ENCODE data around the gene LAMTOR5.
"Not testable (repeated sequence)": the region's sequence is repeated elsewhere in the genome, so short reads cannot be mapped to it uniquely, and the experiment has no call there.

The LAMTOR5 gene

GRCh38 chr1:110426854-110427253 is 19.4 kb upstream of the LAMTOR5 start:
- no peak for DNase-seq (ENCODE audit: low read depth, low spot score)

GRCh38 chr1:110425612-110426152 is 18.2 kb upstream of the LAMTOR5 start:
- DNase-seq (ENCODE audit: low read depth, low spot score): no peak

- no peak for DNase-seq (ENCODE audit: low read depth, low spot score)
Observed at GRCh38 chr1:110424699-110425611, 17.5 kb upstream of the LAMTOR5 start.

- DNase-seq (ENCODE audit: low read depth, low spot score): no peak
Observed at GRCh38 chr1:110420874-110421793, 13.6 kb upstream of the LAMTOR5 start.

GRCh38 chr1:110420023-110420662 is 12.6 kb upstream of the LAMTOR5 start:
- DNase-seq (ENCODE audit: low read depth, low spot score): no peak

DNA sequence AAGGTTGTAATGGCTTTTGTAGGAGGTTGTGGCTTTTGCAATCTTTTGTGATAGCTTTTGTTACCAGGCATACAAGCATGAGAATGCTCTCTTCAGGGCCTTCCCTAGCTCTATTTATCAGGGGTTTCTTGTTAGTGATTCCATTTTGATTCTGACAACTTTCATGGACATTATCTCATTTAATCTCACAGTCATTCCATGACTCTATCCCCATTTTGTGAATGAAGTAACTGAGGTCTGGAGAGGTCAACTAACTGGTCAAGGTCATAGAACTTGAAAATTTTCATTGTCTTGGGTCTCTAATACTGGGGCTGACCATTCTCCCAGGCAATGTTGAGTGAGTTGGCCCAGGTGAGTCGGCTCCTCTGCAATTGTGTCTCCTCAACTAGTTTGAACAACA is 11.2 kb upstream of the LAMTOR5 start:
- no peak for DNase-seq (ENCODE audit: low read depth, low spot score)

DNA sequence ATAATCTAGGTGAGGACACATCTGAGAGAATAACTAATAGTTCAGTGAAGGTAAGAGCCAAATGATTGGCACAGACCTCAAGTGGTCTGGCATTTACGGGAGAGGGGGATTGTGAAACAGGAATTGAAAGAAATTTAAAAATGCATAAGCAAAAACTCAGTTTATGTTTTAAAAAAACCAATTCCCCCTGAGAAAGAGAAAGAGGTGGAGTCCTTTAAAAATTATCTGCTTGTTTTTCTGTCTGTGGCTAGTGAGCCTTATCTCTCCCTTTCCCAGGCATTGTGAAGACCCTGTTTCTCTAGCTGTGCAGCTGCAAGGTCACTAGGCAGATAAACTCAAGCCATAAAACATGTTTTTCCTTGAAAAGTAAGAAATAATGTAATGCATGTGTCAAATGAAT is 5.6 kb upstream of the LAMTOR5 start:
- not testable (repeated sequence) for DNase-seq (ENCODE audit: low read depth, low spot score)

GRCh38 chr1:110412576-110412975 is 5.1 kb upstream of the LAMTOR5 start:
- DNase-seq (ENCODE audit: low read depth, low spot score): peak; percentile 92

- DNase-seq (ENCODE audit: low read depth, low spot score): no peak
Observed at GRCh38 chr1:110411173-110411735, 3.8 kb upstream of the LAMTOR5 start.

GRCh38 chr1:110409316-110409715 is 1.8 kb upstream of the LAMTOR5 start:
- no peak for DNase-seq (ENCODE audit: low read depth, low spot score)

DNA sequence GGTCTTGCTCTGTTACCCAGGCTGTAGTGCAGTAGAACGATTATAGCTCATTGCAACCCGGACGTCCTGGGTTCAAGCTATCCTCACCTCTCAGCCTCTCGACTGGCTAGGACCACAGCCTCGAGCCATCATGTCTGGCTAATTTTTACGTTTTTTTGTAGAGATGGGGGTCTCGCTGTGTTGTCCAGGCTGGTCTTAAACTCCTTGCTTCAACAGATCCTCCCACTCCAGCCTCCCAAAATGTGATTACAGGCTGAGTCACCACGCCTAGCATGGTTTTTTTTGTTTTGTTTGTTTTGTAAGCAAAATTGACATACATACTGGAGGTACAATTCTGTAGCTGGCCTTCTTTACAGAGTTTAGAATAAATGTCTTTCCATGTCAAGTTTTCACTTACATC is 994 bp upstream of the LAMTOR5 start:
- DNase-seq (ENCODE audit: low read depth, low spot score): no peak

DNA sequence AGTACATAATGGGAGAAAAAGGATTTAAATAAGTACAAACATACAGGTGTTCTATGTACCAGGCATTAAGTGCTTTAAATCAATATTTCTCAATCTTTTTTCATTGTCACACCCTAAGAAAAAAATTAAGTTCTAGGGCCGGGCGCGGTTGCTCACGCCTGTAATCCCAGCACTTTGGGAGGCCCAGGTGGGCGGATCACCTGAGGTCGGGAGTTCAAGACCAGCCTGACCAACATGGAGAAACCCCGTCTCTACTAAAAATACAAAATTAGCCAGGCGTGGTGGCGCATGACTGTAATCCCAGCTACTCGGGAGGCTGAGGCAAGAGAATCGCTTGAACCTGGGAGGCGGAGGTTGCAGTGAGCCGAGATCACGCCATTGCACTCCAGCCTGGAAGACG is 1.1 kb downstream of the LAMTOR5 start:
- not testable (repeated sequence) for DNase-seq (ENCODE audit: low read depth, low spot score)

- DNase-seq (ENCODE audit: low read depth, low spot score): no peak
Observed at GRCh38 chr1:110404401-110404800, 3.1 kb downstream of the LAMTOR5 start.

DNA sequence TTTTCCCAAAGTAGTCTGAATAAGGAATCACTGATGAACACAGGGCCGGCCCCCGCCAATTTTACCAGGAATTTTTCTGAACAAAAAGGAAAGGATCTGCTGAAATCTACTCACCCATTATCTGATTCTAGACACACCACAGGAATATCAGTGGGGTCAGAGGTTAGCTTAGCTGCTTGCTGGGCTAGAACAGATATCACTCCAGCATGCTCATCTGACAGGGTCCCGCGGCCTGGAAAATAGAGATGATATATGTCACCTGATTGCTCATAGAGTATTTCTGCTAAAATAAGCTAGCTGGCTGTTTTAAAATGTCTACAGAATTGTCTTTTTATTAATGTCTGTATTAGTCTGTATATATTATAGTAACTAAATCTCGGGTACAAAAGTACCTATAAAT is 3.7 kb downstream of the LAMTOR5 start:
- DNase-seq (ENCODE audit: low read depth, low spot score): no peak

- not testable (repeated sequence) for DNase-seq (ENCODE audit: low read depth, low spot score)
Observed at GRCh38 chr1:110396259-110396958, 11.1 kb downstream of the LAMTOR5 start.

DNA sequence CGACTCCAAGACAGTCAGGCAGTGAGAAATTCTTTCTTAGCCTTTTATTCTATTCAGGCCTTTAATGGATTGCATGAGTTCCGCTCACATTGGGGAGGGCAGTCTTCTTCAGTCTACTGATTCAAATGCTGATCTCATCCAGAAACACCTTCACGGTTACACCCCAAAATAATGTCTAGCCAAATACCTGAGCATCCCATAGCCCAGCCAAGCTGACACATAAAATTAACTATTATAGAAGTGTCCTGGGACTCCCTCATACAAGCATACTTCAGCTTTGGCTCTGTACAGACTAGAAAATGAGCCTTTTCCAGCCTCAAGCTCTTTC is 13.0 kb downstream of the LAMTOR5 start:
- DNase-seq (ENCODE audit: low read depth, low spot score): no peak

DNA sequence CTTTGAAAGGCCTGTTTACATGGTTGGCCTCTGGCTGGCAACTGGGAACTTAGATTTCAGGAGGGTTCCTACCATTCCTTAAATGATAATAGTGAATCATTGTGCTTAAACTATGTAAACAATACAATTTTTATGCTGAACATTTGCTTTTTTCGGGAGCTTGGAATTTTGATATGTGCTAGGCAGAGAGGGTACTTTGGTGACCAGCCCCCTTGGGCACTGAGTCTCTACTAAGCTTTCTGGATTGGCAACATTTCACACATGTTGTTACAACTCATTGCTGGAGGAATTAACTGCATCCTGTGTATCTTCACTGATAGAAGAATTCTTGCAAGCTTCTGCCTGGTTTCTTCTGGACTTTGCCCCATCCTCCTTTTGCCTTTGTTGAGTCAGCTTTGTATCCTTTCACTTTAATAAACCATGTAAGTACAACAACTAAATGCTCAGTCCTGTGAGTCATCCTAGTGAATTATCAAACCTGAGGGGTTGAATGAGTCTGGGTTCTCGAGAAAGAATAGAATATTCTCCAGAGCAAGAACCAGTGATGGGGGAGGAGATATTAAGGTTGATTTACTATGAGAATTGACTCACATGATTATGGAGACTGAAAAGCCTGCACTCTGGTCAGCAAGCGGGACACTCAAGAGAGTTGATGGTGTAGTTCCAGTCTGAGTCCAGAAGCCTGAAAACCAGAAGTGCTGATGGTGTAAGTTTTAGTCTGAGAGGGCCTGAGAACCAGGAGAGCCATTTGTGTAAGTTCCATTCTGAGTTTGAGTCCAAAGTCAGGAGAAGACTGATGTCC is 13.6 kb downstream of the LAMTOR5 start:
- no peak for DNase-seq (ENCODE audit: low read depth, low spot score)

- DNase-seq (ENCODE audit: low read depth, low spot score): no peak
Observed at GRCh38 chr1:110393286-110393685, 14.2 kb downstream of the LAMTOR5 start.

GRCh38 chr1:110390692-110391245 is 16.7 kb downstream of the LAMTOR5 start, which contains the start of gene SLC16A4:
Gene SLC16A4 (minus strand): TSS chr1:110391026. CDS start chr1:110389323, 1,703 bp downstream.
- peak; percentile 75 for DNase-seq (ENCODE audit: low read depth, low spot score)

- DNase-seq (ENCODE audit: low read depth, low spot score): no peak
Observed at GRCh38 chr1:110390096-110390495, 17.4 kb downstream of the LAMTOR5 start.

Measured in ELF-1 (cell line).